GM23338 (cell line): ENCODE results near the gene SPTBN4. TPM values are rescaled to one million over a fixed set of nuclear protein-coding genes. Genes with fewer than 3 reads are reported as not detected.
"Not testable (repeated sequence)": the region's sequence is repeated elsewhere in the genome, so short reads cannot be mapped to it uniquely, and the experiment has no call there.

Source experiments
- ATAC-seq: fragments of 200-7000 bp; cut with Tn5 transposase; 3 replicates; pipeline ENCODE4 v1.9.1; 2020
- DNase-seq: peaks from one replicate; pipeline ENCODE4 v3.0.0-alpha.2; 2015; ENCODE audit warnings: low spot score
- H2AFZ ChIP-seq: fragments of 200-600 bp; sonication (generic); 2 replicates; pipeline ENCODE4 v1.8.0; 2016; ENCODE audit warnings: antibody characterized with exemption, mild to moderate bottlenecking, moderate library complexity
- H3F3A ChIP-seq: fragments of 200-600 bp; sonication (generic); replicated peaks from 2 replicates; pipeline ENCODE4 v1.8.0; 2017; ENCODE audit warnings: antibody characterized with exemption, mixed run types, low read depth
- H3K27ac ChIP-seq: fragments of 200-600 bp; sonication (generic); 2 replicates; pipeline ENCODE4 v1.6.1; 2016; ENCODE audit warnings: low read depth
- H3K27me3 ChIP-seq: fragments of 200-600 bp; sonication (generic); 2 replicates; pipeline ENCODE4 v1.8.0; 2016; ENCODE audit warnings: mild to moderate bottlenecking, mixed run types, moderate library complexity; ENCODE audit not compliant: insufficient read depth
- H3K36me3 ChIP-seq: fragments of 200-600 bp; sonication (generic); 2 replicates; pipeline ENCODE4 v1.8.0; 2016; ENCODE audit warnings: mild to moderate bottlenecking; ENCODE audit not compliant: insufficient read depth
- H3K4me1 ChIP-seq: fragments of 200-600 bp; sonication (generic); 2 replicates; pipeline ENCODE4 v1.8.0; 2016; ENCODE audit warnings: mild to moderate bottlenecking, moderate library complexity; ENCODE audit not compliant: insufficient read depth
- H3K4me2 ChIP-seq: fragments of 200-600 bp; sonication (generic); 2 replicates; pipeline ENCODE4 v1.7.1; 2017; ENCODE audit warnings: mixed run types
- H3K4me3 ChIP-seq: fragments of 200-600 bp; sonication (generic); 2 replicates; pipeline ENCODE4 v1.6.1; 2016; ENCODE audit warnings: mixed run types
- H3K79me2 ChIP-seq: fragments of 200-600 bp; sonication (generic); replicated peaks from 2 replicates; pipeline ENCODE4 v1.8.0; 2017; ENCODE audit warnings: mild to moderate bottlenecking; ENCODE audit not compliant: insufficient read depth
- H3K9me2 ChIP-seq: fragments of 200-600 bp; sonication (generic); 2 replicates; pipeline ENCODE4 v1.8.0; 2017; ENCODE audit not compliant: insufficient read depth
- H4K20me1 ChIP-seq: fragments of 200-600 bp; sonication (generic); replicated peaks from 2 replicates; pipeline ENCODE4 v1.8.0; 2017; ENCODE audit warnings: mild to moderate bottlenecking; ENCODE audit not compliant: insufficient read depth
- H3K27ac Mint-ChIP-seq: 2 replicates; pipeline ENCODE4 v1.8.0; 2020; ENCODE audit warnings: inconsistent platforms, mild to moderate bottlenecking, moderate library complexity, mixed read lengths
- H3K27me3 Mint-ChIP-seq: 3 replicates; pipeline ENCODE4 v1.8.0; 2022; ENCODE audit warnings: low read depth, mild to moderate bottlenecking, moderate library complexity, mixed read lengths, inconsistent platforms; ENCODE audit not compliant: insufficient read depth, poor library complexity
- H3K36me3 Mint-ChIP-seq: 3 replicates; pipeline ENCODE4 v1.8.0; 2021; ENCODE audit warnings: low read depth, mild to moderate bottlenecking, inconsistent platforms, moderate library complexity, mixed read lengths
- H3K4me1 Mint-ChIP-seq: 3 replicates; pipeline ENCODE4 v1.8.0; 2020; ENCODE audit warnings: mild to moderate bottlenecking, inconsistent platforms, mixed read lengths
- H3K4me3 Mint-ChIP-seq: 3 replicates; pipeline ENCODE4 v1.8.0; 2021; ENCODE audit warnings: moderate library complexity, mild to moderate bottlenecking, inconsistent platforms, mixed read lengths
- H3K9me3 Mint-ChIP-seq: 3 replicates; pipeline ENCODE4 v1.8.0; 2020; ENCODE audit warnings: moderate library complexity, mild to moderate bottlenecking, inconsistent platforms, mixed read lengths
- EZH2 ChIP-seq: fragments of 200-600 bp; sonication (generic); IDR thresholded peaks from one replicate; pipeline ENCODE4 v1.8.0; 2017; ENCODE audit warnings: antibody characterized with exemption, mild to moderate bottlenecking, low read depth; ENCODE audit not compliant: unreplicated experiment
- EZH2phosphoT487 ChIP-seq: fragments of 200-600 bp; sonication (generic); IDR thresholded peaks from one replicate; pipeline ENCODE4 v1.8.1; 2018; ENCODE audit warnings: antibody characterized with exemption; ENCODE audit not compliant: unreplicated experiment
- ZNF114 ChIP-seq: fragments of 250-450 bp; sonication (Bioruptor Pico); IDR thresholded peaks from 2 replicates; pipeline ENCODE4 v1.5.0; 2020; ENCODE audit warnings: mild to moderate bottlenecking, moderate library complexity
- ZNF462 ChIP-seq: fragments of 250-450 bp; sonication (Bioruptor Pico); IDR thresholded peaks from 2 replicates; pipeline ENCODE4 v1.5.0; 2020; ENCODE audit warnings: mild to moderate bottlenecking, moderate library complexity
- polyA plus RNA-seq: library from polyadenylated mRNA; unstranded; fragments of >200 nt; fragmentation: Nextera tagmentation; extraction: Ambion mirVana; gene quantifications from 2 replicates; pipeline ENCODE4 v1.2.1, GENCODE V29; 2016
- total RNA-seq: library from RNA; depleted of rRNA; stranded (reverse); fragments of >200 nt; shearing (Covaris generic); gene quantifications from 2 replicates; pipeline ENCODE4 v1.2.3, GENCODE V29; 2014

SPTBN4 gene
- total and polyA plus RNA-seq, 2 experiments from 2014 or later, result 1.6 to 2.3 TPM

- TF ChIP-seq ZNF462 (CRISPR knock-in tag), result no peak
- no peak for TF ChIP-seq EZH2phosphoT487
- no peak for TF ChIP-seq EZH2
- TF ChIP-seq ZNF114 (CRISPR knock-in tag), result no peak
Observed at GRCh38 chr19:40543029-40543597, 76.3 kb downstream of the SPTBN4 start (continued).

- not testable (repeated sequence) for H3K27ac Mint-ChIP-seq, H3K4me3 Mint-ChIP-seq
Observed at GRCh38 chr19:40546153-40546841, 79.5 kb downstream of the SPTBN4 start.

DNA sequence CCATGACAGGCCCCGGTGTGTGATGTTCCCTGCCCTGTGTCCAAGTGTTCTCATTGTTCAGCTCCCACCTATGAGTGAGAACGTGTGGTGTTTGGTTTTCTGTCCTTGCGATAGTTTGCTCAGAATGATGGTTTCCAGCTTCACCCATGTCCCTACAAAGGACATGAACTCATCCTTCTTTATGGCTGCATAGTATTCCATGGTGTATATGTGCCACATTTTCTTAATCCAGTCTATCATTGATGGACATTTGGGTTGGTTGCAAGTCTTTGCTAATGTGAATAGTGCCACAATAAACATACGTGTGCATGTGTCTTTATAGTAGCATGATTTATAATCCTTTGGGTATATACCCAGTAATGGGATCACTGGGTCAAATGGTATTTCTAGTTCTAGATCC is 80.4 kb downstream of the SPTBN4 start:
- not testable (repeated sequence) for H3K9me2 ChIP-seq, H3K79me2 ChIP-seq, H3K4me3 Mint-ChIP-seq, DNase-seq, ATAC-seq, H3F3A ChIP-seq, H4K20me1 ChIP-seq, H3K4me1 Mint-ChIP-seq, H3K36me3 Mint-ChIP-seq, H3K36me3 ChIP-seq, H3K9me3 Mint-ChIP-seq, H3K27ac ChIP-seq, H3K4me1 ChIP-seq, H3K4me3 ChIP-seq, H3K27ac Mint-ChIP-seq, H2AFZ ChIP-seq, H3K4me2 ChIP-seq
- peaks cover 26% of the 10 kb centered on the region for H3K27me3 Mint-ChIP-seq
- H3K27me3 ChIP-seq, result peaks cover 20% of the 10 kb centered on the region

More at GRCh38 chr19:40546153-40546841, 79.5 kb downstream of the SPTBN4 start:
- not testable (repeated sequence) for ATAC-seq, H4K20me1 ChIP-seq, H3K4me1 ChIP-seq, H3F3A ChIP-seq, H3K79me2 ChIP-seq, H2AFZ ChIP-seq, H3K36me3 ChIP-seq, H3K9me3 Mint-ChIP-seq, H3K4me2 ChIP-seq, DNase-seq, H3K4me3 ChIP-seq, H3K9me2 ChIP-seq, H3K4me1 Mint-ChIP-seq, H3K36me3 Mint-ChIP-seq, H3K27ac ChIP-seq
- H3K27me3 Mint-ChIP-seq, result peaks cover 26% of the 10 kb centered on the region
- H3K27me3 ChIP-seq, result peaks cover 20% of the 10 kb centered on the region
